Testis (tissue), 2 donors: Measurements from ENCODE around the gene AGRN.
"Not testable (repeated sequence)": the region's sequence is repeated elsewhere in the genome, so short reads cannot be mapped to it uniquely, and the experiment has no call there.

Experiments used
- POLR2A ChIP-seq: fragments of 450-650 bp; IDR thresholded peaks from one replicate; pipeline ENCODE4 v1.6.1; 2017; ENCODE audit warnings: antibody characterized with exemption, mild to moderate bottlenecking, moderate library complexity
- TF ChIP-seq, protein P1 (sequence below), 3 experiments: fragments of 450-650 bp in 2 of 3; fragments of 200-600 bp in 1 of 3; sonication (generic) in 1 of 3; IDR thresholded peaks; one replicate each; pipeline ENCODE4 v1.5.1; 2016 to 2019; ENCODE audit warnings: antibody characterized with exemption in 3 of 3, mild to moderate bottlenecking in 2 of 3, moderate library complexity in 1 of 3

DNA sequence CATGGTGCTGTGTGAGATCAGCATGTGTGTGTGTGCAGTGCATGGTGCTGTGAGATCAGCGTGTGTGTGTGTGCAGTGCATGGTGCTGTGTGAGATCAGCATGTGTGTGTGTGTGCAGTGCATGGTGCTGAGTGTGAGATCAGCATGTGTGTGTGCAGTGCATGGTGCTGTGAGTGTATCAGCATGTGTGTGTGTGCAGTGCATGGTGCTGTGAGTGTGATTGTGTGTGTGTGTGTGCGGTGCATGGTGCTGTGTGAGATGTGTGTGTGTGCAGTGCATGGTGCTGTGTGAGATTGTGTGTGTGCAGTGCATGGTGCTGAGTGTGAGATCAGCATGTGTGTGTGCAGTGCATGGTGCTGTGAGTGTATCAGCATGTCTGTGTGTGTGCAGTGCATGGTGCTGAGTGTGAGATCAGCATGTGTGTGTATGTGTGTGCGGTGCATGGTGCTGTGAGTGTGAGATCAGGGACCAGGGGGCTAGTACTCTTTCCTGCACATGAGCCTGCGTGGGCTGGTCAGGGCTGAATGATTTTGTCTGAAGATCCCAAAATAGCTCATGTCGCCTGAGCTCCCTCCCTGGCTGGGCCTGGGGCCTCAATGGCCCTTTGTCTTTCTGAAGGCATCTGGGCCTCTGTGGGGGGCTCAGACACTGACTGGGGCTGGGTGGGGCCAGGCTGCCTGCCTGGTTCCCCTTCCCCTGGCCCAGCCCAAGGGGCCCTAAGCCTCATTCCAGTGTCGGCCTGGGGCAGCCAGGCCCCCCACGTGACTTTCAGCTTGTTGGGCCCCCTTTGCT lies 11.1 kb downstream of the AGRN start:
- TF ChIP-seq, protein P1, sequence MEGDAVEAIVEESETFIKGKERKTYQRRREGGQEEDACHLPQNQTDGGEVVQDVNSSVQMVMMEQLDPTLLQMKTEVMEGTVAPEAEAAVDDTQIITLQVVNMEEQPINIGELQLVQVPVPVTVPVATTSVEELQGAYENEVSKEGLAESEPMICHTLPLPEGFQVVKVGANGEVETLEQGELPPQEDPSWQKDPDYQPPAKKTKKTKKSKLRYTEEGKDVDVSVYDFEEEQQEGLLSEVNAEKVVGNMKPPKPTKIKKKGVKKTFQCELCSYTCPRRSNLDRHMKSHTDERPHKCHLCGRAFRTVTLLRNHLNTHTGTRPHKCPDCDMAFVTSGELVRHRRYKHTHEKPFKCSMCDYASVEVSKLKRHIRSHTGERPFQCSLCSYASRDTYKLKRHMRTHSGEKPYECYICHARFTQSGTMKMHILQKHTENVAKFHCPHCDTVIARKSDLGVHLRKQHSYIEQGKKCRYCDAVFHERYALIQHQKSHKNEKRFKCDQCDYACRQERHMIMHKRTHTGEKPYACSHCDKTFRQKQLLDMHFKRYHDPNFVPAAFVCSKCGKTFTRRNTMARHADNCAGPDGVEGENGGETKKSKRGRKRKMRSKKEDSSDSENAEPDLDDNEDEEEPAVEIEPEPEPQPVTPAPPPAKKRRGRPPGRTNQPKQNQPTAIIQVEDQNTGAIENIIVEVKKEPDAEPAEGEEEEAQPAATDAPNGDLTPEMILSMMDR (IDR thresholded peaks at IDR 0.05), result not testable (repeated sequence)
- TF ChIP-seq POLR2A, result not testable (repeated sequence)
